Measurements from ENCODE around the gene RASL12.

- no peak for TF ChIP-seq CTCF (IDR thresholded peaks at IDR 0.05)
- TF ChIP-seq POLR2A (IDR thresholded peaks at IDR 0.05), result no peak
Observed at GRCh38 chr15:65105038-65105437, 37.2 kb upstream of the RASL12 start.
